ENCODE data around the gene ZAR1.

Gene ZAR1

GRCh38 chr4:48461000-48461399 lies 29.1 kb upstream of the ZAR1 start:
- TF ChIP-seq CTCF (IDR thresholded peaks at IDR 0.05; ENCODE audit: low read depth, low read length) = no peak
- H3K4me3 ChIP-seq (replicated peaks in 1 of 2; ENCODE audit: low read depth in 2 of 2, low read length in 2 of 2) = no peak overlapping the region
- DNase-seq (ENCODE audit: low read depth in 2 of 2) = no peak

GRCh38 chr4:48462363-48462762 lies 27.7 kb upstream of the ZAR1 start:
- TF ChIP-seq CTCF (IDR thresholded peaks at IDR 0.05; ENCODE audit: low read depth, low read length) = no peak
- no peak overlapping the region for H3K4me3 ChIP-seq (replicated peaks in 1 of 2; ENCODE audit: low read depth in 2 of 2, low read length in 2 of 2)
- no peak for DNase-seq (ENCODE audit: low read depth in 2 of 2)

GRCh38 chr4:48467442-48467841 lies 22.6 kb upstream of the ZAR1 start:
- no peak overlapping the region for H3K4me3 ChIP-seq (replicated peaks in 1 of 2; ENCODE audit: low read depth in 2 of 2, low read length in 2 of 2)
- DNase-seq (ENCODE audit: low read depth in 2 of 2) = no peak
- TF ChIP-seq CTCF (IDR thresholded peaks at IDR 0.05; ENCODE audit: low read depth, low read length) = no peak

- DNase-seq (ENCODE audit: low read depth in 2 of 2) = no peak
- TF ChIP-seq CTCF (IDR thresholded peaks at IDR 0.05; ENCODE audit: low read depth, low read length) = no peak
- no peak overlapping the region for H3K4me3 ChIP-seq (replicated peaks in 1 of 2; ENCODE audit: low read depth in 2 of 2, low read length in 2 of 2)
Observed at GRCh38 chr4:48467891-48468290, 22.2 kb upstream of the ZAR1 start.

- no peak overlapping the region for H3K4me3 ChIP-seq (replicated peaks in 1 of 2; ENCODE audit: low read depth in 2 of 2, low read length in 2 of 2)
- no peak for TF ChIP-seq CTCF (IDR thresholded peaks at IDR 0.05; ENCODE audit: low read depth, low read length)
- DNase-seq (ENCODE audit: low read depth in 2 of 2) = no peak
Observed at GRCh38 chr4:48470137-48470536, 19.9 kb upstream of the ZAR1 start.

- no peak for TF ChIP-seq CTCF (IDR thresholded peaks at IDR 0.05; ENCODE audit: low read depth, low read length)
- H3K4me3 ChIP-seq (replicated peaks in 1 of 2; ENCODE audit: low read depth in 2 of 2, low read length in 2 of 2) = no peak overlapping the region
- no peak for DNase-seq (ENCODE audit: low read depth in 2 of 2)
Observed at GRCh38 chr4:48470570-48470969, 19.5 kb upstream of the ZAR1 start.

- no peak for TF ChIP-seq CTCF (IDR thresholded peaks at IDR 0.05; ENCODE audit: low read depth, low read length)
- no peak for DNase-seq (ENCODE audit: low read depth in 2 of 2)
- no peak overlapping the region for H3K4me3 ChIP-seq (replicated peaks in 1 of 2; ENCODE audit: low read depth in 2 of 2, low read length in 2 of 2)
Observed at GRCh38 chr4:48472794-48473193, 17.3 kb upstream of the ZAR1 start.

Data from cardiac fibroblast (primary cell).